HCT116 (cell line): ENCODE results near the gene ZNHIT2.
A peak's percentile ranks its signal among the peaks of the same experiment; 100 is the strongest.

ENCODE experiments used
- CEBPB ChIP-seq: IDR thresholded peaks from 2 replicates; pipeline ENCODE4 v1.6.1; 2012; ENCODE audit warnings: low read depth
- CTCF ChIP-seq, 3 experiments: fragments of 200-600 bp in 1 of 3; sonication (generic) in 1 of 3; IDR thresholded peaks in 2 of 3; conservative IDR thresholded peaks in 1 of 3; 2 replicates each; pipeline ENCODE4 v1.5.1; 2012 to 2017; ENCODE audit warnings: low read depth in 2 of 3, low read length in 2 of 3, antibody characterized with exemption in 1 of 3, borderline replicate concordance in 1 of 3, control low read depth in 1 of 3, mild to moderate bottlenecking in 1 of 3, mixed read lengths in 1 of 3, mixed run types in 1 of 3, moderate library complexity in 1 of 3; ENCODE audit not compliant: insufficient read depth in 1 of 3
- EGR1 ChIP-seq: IDR thresholded peaks from 2 replicates; pipeline ENCODE4 v1.6.1; 2012; ENCODE audit warnings: low read depth
- ELF1 ChIP-seq: IDR thresholded peaks from 2 replicates; pipeline ENCODE4 v1.6.1; 2012; ENCODE audit warnings: low read depth, borderline replicate concordance
- JUND ChIP-seq: IDR thresholded peaks from 2 replicates; pipeline ENCODE4 v1.6.1; 2012
- MAX ChIP-seq: IDR thresholded peaks from 2 replicates; pipeline ENCODE4 v1.6.1; 2012
- POLR2A ChIP-seq: IDR thresholded peaks from 2 replicates; pipeline ENCODE4 v1.7.0; 2011; ENCODE audit warnings: borderline replicate concordance; ENCODE audit not compliant: insufficient read depth, insufficient read length; ENCODE audit errors: extremely low read depth
- POLR2AphosphoS5 ChIP-seq: IDR thresholded peaks from 2 replicates; pipeline ENCODE4 v1.6.1; 2011; ENCODE audit warnings: mild to moderate bottlenecking, low read depth, low read length, moderate library complexity
- SIN3A ChIP-seq: IDR thresholded peaks from 2 replicates; pipeline ENCODE4 v1.6.1; 2012; ENCODE audit warnings: low read depth
- SP1 ChIP-seq: IDR thresholded peaks from 2 replicates; pipeline ENCODE4 v1.6.1; 2012; ENCODE audit warnings: low read depth
- SRF ChIP-seq: IDR thresholded peaks from 2 replicates; pipeline ENCODE4 v1.6.1; 2012; ENCODE audit warnings: low read depth
- YY1 ChIP-seq: IDR thresholded peaks from 2 replicates; pipeline ENCODE4 v1.6.1; 2011; ENCODE audit warnings: low read length, low read depth, moderate library complexity, mild to moderate bottlenecking; ENCODE audit not compliant: insufficient replicate concordance; ENCODE audit errors: extremely low read depth

GRCh38 chr11:65117206-65118096, at the start of gene ZNHIT2:
- peak in 2 of 3 experiments; percentile 83 to 93; a peak in 4 of 6 replicates for TF ChIP-seq CTCF (IDR thresholded peaks at IDR 0.05 in 2 of 3, conservative IDR thresholded peaks at IDR 0.05 in 1 of 3; ENCODE audit: borderline replicate concordance in 1 of 3, insufficient read depth in 1 of 3, low read depth in 2 of 3, low read length in 2 of 3)
- peak; percentile 75 for TF ChIP-seq POLR2AphosphoS5
- TF ChIP-seq POLR2A: peak; percentile 87
- TF ChIP-seq ELF1: no peak
- TF ChIP-seq EGR1: no peak
- TF ChIP-seq SRF: no peak
- no peak for TF ChIP-seq CEBPB
- TF ChIP-seq YY1: no peak
- no peak for TF ChIP-seq SIN3A
- TF ChIP-seq JUND: no peak
- no peak for TF ChIP-seq SP1
- no peak for TF ChIP-seq MAX
